Loucy (cell line): ENCODE measurements around the gene METTL21A.

Experiments used
- EZH2phosphoT487 ChIP-seq: fragments of 200-600 bp; IDR thresholded peaks from 2 replicates; pipeline ENCODE4 v1.6.1; 2018; ENCODE audit warnings: antibody characterized with exemption, mild to moderate bottlenecking, moderate library complexity, borderline replicate concordance
- TF ChIP-seq, protein P1 (sequence below): fragments of 200-600 bp; sonication (generic); conservative IDR thresholded peaks from 2 replicates; pipeline ENCODE4 v1.5.1; 2014; ENCODE audit warnings: mild to moderate bottlenecking, antibody characterized with exemption, low read length

- TF ChIP-seq, protein P1, sequence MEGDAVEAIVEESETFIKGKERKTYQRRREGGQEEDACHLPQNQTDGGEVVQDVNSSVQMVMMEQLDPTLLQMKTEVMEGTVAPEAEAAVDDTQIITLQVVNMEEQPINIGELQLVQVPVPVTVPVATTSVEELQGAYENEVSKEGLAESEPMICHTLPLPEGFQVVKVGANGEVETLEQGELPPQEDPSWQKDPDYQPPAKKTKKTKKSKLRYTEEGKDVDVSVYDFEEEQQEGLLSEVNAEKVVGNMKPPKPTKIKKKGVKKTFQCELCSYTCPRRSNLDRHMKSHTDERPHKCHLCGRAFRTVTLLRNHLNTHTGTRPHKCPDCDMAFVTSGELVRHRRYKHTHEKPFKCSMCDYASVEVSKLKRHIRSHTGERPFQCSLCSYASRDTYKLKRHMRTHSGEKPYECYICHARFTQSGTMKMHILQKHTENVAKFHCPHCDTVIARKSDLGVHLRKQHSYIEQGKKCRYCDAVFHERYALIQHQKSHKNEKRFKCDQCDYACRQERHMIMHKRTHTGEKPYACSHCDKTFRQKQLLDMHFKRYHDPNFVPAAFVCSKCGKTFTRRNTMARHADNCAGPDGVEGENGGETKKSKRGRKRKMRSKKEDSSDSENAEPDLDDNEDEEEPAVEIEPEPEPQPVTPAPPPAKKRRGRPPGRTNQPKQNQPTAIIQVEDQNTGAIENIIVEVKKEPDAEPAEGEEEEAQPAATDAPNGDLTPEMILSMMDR: no peak
- TF ChIP-seq EZH2phosphoT487: no peak
Observed at GRCh38 chr2:207606829-207607228, 18.4 kb downstream of the METTL21A start.
